Kasumi-1 (cell line): ENCODE measurements around the gene C2orf49.
A peak's percentile ranks its signal among the peaks of the same experiment; 100 is the strongest.

Experiments
- DNase-seq, 2 experiments: peaks; one replicate each; lab custom pipeline; 2025; lab: John Stamatoyannopoulos, UW

C2orf49 gene

DNA sequence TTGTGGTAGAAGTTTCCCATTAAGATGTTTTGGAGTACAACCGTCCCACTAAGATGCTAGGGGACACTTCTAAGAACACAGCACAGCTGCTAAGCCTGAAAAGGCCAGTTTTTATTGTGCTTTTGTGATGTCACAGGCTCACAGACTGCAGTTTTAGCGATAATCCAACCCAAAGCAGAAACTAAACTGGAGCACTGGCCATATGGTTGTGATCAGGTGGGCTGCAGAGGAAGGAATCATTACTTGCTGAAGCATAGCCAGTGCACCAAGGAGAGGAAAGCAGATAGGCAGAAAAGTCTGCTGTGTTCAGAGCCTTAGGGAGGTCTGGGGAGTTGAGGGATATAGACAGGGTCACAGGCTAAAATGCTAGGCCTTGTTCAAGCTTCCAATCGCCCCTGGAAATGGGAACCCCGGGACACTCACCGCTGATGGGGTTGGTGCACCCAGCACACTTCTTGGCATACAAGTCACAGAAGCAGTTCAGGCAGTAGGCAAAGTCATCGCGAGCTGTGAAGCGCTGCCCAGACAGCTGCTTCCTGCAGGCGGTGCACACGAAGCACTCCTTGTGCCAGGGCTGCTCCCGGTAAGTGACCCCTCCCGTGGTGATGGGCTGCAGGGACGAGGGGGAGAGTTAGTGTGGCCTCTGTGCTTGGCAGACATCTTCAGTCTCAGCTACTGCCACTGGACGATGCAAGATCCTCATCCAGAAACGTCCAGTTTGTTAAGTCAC is 25.7 kb downstream of the C2orf49 start:
- DNase-seq: no peak

DNA sequence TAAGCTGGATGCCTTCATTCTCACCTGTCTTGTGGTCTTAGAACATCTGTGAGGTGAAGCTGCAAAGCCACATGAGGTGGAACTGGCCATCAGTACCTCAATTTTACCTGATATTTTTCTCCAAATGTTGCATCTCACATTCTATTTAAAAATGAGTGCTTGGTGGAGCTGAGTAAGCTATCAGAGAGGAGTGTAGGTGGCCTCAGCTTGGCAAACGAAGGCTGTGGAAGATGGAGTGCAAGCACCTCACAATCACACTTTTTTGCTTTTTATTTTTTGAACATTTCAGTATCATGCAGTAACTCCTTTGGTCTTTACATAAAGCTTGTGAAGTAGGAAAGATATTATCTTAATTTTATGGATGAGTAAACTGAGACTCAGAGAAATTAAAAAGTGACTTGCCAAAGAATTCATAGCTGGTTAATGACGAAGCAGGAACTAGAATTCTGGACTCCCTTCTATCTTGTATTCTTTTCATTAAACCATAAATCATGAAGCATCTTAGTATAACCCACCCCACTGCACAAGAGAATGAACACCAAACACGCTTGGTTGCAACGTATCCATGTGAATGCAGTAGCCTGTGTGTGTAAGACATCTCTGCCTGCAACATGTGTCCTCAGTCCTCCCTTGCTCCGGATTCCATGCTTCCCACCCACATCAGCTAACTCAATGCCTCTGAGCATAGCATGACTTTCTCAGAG is 27.2 kb downstream of the C2orf49 start:
- no peak for DNase-seq

DNA sequence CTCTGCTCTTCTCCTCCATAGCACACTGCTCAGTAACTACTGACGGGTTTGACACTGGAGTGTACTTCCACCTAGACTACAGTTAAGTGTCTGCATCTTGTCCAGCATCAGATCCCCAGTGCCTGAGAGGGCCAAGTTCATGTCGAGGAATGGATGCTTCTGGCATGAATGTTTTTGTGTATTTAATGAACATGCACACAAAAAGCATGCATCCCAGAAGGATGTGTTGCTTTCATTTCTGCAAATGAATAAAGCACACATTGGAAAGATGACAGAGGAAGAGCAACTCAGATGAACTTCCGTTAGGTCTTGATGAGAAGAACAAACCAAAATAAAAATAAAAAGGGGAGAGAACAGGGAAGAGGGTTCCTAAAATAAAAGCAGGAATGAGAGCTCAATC is 27.9 kb downstream of the C2orf49 start:
- DNase-seq: no peak

DNA sequence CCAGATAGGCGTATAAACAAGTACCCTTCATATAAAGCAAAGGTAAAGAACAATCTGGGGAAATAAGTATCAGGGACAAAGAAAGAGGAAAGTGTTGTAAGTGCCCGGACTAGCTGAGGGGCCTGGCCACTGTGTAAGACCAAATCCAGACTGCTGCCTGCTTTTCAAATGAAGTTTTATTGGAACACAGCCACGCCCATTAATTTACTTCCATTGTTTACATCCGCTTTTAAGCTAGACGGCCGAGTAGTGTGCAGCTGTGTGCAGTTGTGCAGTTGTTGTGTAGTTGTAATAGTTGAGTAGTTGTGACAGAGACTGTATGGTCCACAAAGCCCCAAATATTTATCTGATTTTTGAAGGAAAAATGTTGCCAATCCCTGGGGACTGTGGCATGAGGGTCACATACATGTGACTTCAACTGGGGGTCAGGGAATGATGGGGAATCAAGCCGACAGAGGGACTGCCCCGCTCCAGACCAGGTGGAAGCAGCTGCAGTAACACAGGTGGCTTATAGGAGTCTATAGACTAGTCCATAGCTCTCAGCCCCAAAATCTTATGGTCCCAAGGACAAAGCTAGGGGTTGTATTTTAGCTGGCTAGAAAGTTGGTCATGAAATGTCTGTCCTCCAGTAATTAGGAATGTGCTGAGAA is 31.5 kb downstream of the C2orf49 start:
- DNase-seq: no peak

DNA sequence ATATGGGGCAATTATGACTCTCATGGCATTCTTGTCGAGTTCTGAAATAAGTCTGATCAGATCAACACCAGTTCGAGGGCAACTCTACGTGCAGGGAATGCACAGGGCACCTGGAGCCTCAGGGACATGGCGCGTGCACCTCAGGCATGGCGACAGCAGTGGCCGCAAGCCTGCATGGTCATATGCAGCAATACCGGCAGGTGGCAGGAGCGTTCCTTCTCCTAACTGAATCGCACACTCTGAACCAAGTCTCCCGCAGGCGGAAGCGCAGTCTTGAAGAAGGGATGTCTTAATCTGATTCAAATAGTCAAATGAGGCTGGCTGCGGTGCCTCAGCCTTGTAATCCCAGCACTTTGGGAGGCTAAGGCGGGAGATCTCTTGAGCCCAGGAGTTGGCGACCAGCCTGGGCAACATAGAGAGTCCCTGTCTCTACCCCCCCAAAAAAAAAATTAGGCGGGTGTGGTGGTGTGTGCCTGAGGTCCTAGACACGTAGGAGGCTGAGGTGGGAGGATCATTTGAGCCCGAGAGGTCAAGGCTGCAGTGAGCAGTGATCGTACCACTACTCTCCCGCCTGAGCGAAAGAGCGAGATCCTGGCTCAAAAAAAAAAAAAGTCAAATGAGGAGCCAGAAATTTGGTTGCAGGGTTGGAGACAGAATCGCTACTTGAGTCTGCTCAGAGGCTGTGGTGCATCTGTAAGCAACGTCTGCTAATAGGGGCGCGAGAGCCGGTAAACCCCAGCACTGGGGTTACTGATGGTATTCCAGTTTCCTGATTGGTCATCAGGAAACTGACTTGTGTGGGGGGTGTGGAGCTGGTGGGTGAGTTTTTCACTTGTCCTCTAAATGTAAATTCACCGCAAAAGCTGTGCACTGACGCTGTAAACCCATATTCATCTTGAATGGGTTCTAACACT is 32.7 kb downstream of the C2orf49 start:
- DNase-seq: peak; percentile 93 to 94

DNA sequence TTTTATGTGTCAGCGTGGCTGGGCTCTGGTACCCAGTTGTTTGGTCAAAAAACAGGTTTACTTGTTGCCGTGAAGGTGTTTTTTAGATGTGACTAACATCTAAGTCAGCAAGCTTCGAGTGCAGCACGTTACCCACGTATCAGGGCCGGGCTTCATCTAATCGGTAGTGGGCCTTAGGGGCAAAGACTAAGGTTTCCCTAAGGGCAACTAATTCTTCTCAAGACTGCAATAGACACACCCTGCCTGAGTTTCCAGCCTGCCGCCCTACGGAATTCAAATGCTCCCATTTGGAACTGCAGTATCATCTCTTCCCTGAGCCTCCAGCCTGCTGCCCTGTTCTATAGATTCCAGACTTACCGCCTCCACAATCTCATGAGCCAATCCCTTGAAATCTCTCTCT is 33.8 kb downstream of the C2orf49 start:
- DNase-seq: no peak

DNA sequence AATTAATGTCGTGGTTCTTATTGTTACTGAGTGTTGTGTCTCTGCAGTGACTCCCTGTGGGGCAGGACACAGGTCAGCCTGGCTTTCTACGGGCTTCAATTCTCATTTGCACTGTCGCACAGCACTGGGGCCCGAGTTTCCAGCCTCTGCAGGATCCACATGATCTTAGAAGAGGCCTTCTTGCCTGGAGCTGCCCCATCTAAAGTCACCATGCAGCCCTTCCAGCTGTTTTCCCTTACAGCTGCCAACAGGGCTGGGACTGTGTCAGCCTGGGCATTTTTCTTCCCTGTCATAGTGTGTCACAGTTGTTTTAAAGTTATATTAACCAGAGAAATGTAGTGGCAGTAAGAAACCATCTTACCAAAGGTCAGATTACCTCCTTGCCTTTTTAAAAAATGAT is 34.5 kb downstream of the C2orf49 start:
- DNase-seq: no peak

DNA sequence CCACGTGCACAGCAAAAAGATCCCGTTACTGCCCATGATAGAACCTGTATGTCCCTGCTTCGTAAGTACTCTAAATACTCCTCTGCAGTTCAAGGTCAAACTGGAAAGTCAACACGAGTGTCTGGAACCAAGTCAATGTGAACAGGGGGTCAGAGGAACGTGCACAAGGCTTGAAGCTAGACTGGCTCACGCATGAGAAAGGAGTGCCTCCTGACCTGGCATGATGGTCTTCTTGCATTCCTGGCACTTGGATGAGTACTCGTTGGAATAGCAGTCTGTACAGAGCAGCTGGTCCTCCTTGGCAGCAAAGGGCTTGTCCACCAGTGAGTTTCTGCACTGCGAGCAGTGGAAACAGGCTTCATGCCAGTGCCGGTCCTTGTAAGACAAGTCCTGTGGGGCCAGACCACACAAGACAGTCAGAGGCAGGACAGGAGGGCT is 36.0 kb downstream of the C2orf49 start:
- DNase-seq: no peak

DNA sequence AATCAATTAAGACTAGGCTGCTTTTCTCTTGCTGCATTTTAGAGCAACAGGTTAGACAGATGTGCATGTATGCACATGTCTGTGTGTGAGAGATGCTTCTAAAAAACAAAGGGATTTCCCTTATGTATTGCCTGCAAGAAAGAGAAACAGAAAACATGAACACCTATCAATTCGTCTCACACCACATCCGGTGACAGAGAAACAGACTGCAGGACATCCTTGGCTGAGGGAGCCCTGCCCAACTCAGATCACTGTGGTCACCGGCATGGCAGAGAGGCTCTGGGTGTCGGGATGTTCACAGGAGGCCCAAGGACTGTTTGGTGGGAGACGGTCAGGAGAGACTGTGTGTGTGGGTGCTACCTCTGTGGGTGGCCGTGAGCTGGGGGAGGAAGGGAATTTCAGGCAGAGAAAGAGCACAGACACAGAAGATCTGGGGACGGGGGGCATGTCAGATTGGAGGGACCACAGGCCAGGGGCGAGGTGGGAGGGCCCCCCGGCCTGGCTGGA is 36.6 kb downstream of the C2orf49 start:
- no peak for DNase-seq

DNA sequence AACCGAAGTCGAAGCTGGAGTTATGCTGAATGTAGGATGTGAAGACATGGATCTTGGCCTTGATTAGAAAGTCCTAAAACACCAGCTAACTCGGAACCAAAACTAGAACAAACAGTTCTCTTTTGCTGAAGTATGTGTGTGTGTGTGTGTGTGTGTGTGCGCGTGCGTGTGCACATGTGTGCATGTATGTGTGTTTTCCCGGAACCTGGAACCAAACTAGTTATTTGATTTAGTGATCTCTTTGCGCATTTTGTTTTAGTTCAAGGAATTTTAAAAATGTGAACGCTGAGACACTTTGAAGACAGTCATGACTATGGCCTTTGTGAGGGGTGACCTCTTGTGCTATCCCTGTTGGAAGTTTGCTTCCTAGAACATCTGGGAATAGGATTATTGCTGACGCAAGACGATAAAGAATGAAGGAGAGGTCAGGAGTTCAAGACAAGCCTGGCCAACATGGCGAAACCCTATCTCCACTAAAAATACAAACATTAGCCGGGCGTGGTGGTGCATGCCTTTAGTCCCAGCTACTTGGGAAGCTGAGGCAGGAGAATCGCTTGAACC is 37.7 kb downstream of the C2orf49 start:
- no peak for DNase-seq

DNA sequence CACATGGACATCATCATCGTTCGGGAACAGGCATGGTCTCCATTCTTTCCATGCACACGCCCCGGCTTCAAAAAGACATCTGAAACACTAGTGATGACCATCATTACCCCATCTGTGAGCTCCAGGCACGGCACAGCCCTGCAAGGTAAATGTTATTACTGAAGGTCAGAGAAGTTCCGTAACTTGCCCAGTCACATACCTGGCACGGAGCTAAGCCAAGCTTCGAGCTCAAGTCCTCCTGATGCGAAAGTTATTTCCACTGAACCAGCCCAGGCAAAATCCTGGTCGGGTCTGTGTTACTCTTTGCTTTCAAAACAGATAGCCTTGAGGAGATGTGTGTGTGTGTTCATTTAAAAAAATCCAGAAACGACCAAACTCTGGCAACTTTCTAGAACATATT is 38.7 kb downstream of the C2orf49 start:
- no peak for DNase-seq

DNA sequence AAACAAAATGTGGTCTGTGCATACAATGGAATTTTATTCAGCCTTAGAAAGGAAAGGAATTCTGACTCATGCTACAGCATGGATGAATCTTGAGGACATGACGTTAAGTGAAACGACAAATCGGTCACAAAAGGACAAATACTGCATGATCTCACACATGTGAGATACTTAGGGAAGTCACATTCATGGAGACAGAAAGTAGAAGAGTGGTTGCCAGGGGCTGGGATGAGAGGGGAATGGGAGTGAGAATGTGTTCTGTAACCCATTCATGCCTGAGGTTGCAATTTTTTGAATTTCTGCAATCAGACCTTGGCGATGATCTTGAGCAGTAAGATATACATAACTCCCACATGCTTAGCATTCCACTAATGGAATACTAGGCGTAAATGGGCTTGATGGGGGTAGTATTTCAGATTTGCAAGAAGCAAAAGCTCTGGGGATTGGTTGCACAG is 39.5 kb downstream of the C2orf49 start:
- DNase-seq: no peak

DNA sequence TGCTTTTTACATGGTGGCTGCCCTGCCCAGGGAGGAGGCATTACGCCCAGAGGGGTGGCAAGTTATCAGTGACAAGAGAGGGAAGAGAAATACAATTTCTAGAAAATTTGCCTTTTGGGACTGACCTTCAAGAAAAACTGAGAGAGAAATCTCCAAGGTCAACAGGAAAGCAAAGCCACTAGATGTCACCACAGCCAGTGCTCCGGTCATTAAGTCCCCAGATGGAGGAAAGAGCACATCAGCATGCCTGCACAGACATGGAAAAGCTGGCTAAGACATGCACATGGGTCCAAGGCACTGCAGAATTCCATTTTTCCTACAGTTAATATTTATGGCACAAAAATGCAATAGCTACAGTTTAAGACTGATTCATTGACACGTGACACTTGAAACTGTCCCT is 40.5 kb downstream of the C2orf49 start:
- DNase-seq: no peak

DNA sequence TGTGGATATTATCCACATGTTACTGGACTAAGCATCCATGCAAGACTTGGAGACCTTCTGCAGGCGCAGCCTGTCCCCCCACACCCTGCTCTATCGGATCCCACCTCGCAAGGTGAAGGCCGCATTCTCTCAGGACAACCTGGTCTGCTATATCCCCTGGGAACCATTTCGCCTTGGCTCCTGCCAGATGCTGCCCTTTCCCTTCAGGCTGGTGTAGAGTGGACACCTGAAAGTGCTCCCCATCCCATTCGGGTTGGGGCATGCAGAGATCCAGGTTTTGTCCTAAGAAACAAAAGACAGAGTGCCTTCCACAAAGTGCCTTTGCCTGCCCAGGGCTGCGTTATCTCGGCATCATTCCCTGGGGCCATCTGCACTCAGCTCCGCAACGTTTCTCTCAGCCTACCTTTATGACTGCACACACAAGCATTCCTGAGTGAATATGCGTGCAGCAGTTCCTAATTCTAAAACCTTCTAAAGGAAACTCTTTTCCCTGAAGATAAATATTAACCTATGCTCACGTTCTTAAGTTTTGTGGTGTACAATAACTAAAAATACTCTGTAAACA is 41.0 kb downstream of the C2orf49 start:
- no peak for DNase-seq

DNA sequence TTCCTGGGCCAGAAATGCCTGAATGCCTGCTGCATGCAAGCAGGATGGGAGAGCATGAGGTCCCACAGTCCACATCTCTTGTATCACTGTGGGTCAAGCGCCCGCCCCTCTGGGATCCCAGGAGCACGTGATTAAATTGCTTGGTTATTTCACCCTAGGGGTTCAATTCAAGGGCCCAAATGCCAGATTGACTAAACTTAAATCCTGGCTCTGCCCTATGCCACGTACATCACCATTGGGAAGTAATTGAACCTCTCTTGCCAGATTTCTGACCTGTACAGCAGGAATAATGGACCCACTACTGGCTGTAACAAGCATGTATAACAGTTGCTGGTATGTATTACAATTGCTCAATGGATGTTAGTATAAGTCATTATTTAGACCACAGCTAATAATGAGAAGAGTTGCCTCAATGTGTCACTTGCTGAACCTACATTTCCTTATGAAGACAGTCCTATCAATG is 41.6 kb downstream of the C2orf49 start:
- DNase-seq: no peak

DNA sequence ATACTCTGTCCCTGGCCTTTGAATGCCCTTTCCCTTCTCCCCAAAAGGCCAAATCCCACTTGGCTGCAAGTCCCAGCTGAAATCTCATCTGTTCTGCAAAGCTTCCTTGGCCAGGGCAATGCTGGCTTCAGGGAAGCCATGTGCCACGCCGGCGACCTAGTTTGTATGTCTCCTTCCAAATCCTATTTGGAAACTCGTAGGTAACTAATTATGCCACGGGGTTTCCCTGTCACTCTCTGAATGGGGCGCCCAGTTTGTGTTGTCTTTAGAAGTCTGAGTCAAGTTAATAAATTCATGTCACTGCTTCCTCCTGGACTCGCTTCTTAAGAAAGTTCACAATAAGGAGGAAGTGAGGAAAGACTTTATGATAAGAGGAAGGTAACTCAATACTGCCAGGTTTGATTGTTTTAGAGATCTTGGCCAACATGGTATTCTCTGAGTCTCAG is 42.4 kb downstream of the C2orf49 start:
- DNase-seq: peak; percentile 57 to 79

DNA sequence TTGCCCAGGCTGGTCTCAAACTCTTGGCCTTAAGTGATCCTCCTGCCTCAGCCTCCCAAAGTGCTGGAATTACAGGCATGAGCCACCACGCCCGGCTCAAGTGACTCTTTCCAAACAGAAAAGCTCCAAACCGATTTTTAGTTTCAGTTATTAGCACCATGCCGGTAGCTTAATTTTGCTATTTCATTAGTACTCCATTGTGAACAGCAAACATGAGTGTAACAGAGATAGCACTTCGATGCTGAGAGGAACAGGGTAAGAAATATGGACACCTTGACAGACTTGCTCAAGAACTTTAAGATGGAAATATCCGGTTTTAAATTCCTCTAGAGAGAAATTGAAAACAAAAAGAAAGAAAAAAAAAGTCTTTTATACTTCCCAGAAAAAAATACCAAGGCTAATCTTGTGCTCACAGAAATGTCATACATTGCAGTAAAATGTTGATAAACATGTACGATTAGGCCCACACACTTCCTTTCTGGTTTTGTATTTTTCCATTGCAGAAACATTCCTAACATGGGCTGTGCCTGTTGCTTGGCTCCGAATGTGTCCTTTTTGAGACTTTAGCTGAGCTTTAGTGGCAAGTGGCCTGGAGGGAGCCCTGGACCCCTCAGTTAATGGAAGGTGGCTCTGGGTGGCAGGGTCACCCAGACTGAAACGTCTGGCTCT is 43.2 kb downstream of the C2orf49 start:
- DNase-seq: no peak

DNA sequence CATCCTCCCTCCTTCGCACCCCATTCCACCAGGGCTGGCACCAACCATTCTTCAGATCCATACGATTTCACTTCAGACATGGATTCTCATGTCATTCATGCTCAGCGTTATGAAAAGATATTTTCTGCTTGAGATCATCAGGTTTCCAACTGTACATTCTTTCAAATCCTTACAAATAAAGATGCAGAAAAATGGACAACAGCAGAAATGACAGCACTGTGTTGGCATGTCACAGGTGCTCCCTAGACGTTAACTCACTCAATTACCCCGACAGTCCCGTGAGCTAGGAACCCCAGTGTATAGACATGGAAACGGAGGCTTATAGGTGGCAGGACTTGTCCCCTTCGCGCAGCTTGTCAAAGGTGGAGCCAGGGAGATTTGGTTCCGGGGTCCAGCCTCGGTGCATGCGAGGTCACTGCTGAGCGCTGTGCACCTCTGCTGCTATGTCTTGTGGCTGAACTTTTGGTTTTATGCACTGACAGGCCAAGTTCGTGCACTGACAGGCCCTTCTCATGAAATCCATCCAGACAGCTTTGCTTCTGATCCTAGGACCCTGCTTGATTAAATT is 43.8 kb downstream of the C2orf49 start:
- DNase-seq: no peak

DNA sequence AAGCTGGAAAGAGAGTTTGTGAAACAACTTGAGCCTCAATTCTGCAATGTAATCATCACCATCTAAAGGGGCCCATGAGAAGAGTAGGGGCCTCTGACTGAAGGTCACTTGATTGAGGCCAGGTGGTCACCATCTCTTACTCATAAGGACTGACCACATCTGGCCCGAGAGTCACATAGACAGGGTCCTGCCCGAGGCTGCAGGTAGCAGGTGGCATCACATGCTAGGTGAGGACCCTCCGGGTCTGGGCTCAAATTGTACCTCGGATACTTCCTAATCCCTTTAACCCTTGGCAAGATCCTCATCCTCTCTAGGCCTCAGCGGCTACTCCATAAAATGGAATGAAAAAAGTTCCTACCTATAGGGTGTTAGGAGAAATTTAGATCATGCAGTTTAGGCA is 44.8 kb downstream of the C2orf49 start:
- DNase-seq: no peak
